Uterus (tissue), 2 donors: Measurements from ENCODE around the gene KRT34.

Source experiments
- CTCF ChIP-seq, 4 experiments: fragments of 200-600 bp in 2 of 4; fragments of 450-650 bp in 2 of 4; sonication (generic) in 2 of 4; IDR thresholded peaks; one replicate each; pipeline ENCODE4 v1.5.1; 2016 to 2019; ENCODE audit warnings: antibody characterized with exemption in 4 of 4, mild to moderate bottlenecking in 2 of 4, moderate library complexity in 1 of 4
- POLR2A ChIP-seq, 2 donors: fragments of 450-650 bp; IDR thresholded peaks; one replicate each; pipeline ENCODE4 v1.6.1; 2016; ENCODE audit warnings: antibody characterized with exemption in 2 of 2, mild to moderate bottlenecking in 1 of 2, moderate library complexity in 1 of 2

GRCh38 chr17:41387670-41388069 lies 5.6 kb upstream of the KRT34 start:
- TF ChIP-seq CTCF (IDR thresholded peaks at IDR 0.05) (no peak), POLR2A (IDR thresholded peaks at IDR 0.05) (no peak)
